ENCODE measurements around the gene GPR34.

- TF ChIP-seq CTCF (IDR thresholded peaks at IDR 0.05) (no peak), SREBF2 (IDR thresholded peaks at IDR 0.05) (no peak), PHF8 (IDR thresholded peaks at IDR 0.05; ENCODE audit: borderline replicate concordance, low read depth) (no peak)
Observed at GRCh38 chrX:41665686-41666085, 23.1 kb upstream of the GPR34 start.

Measured in A549 (cell line).